Adrenal gland (tissue), 12 donors: ENCODE data around the gene PCSK6. TPM values are rescaled to one million over a fixed set of nuclear protein-coding genes. Genes with fewer than 3 reads are reported as not detected.

Experiments
- DNase-seq, 7 donors: peaks; one replicate each; pipeline ENCODE4 v3.0.0-alpha.2; 2019 to 2020
- H3K27ac ChIP-seq, 5 donors: fragments of 200-600 bp; sonication (generic) in 4 of 5; 1 replicate in 3 of 5; 2 replicates in 2 of 5; pipeline versions ENCODE4 v1.5.1 to v1.8.0; 2016 to 2020; ENCODE audit warnings: mild to moderate bottlenecking in 1 of 5
- H3K27me3 ChIP-seq: fragments of 200-600 bp; 2 replicates; pipeline ENCODE4 v1.8.0; 2021
- H3K36me3 ChIP-seq, 2 donors: fragments of 200-600 bp; replicated peaks in 1 of 2; 1 replicate in 1 of 2; 2 replicates in 1 of 2; pipeline versions ENCODE4 v1.5.1 to v1.8.0; 2018 to 2022
- H3K4me1 ChIP-seq, 2 donors: fragments of 200-600 bp; replicated peaks in 1 of 2; 1 replicate in 1 of 2; 2 replicates in 1 of 2; pipeline versions ENCODE4 v1.5.1 to v1.8.0; 2018 to 2021
- H3K4me3 ChIP-seq, 4 donors: fragments of 200-600 bp; sonication (generic) in 3 of 4; one replicate each; pipeline ENCODE4 v1.5.1; 2016 to 2018
- H3K9me3 ChIP-seq, 3 donors: fragments of 200-600 bp; sonication (generic) in 1 of 3; replicated peaks in 1 of 3; 1 replicate in 2 of 3; 2 replicates in 1 of 3; pipeline versions ENCODE4 v1.5.1 to v1.8.0; 2016 to 2021
- POLR2A ChIP-seq, 2 donors: fragments of 450-650 bp; IDR thresholded peaks; one replicate each; pipeline ENCODE4 v1.6.1; 2017; ENCODE audit warnings: antibody characterized with exemption in 2 of 2, mild to moderate bottlenecking in 2 of 2, moderate library complexity in 1 of 2
- WGBS, 4 donors: extraction: QIAGEN DNeasy Blood & Tissue Kit in 2 of 4; methylation state at CpG; one replicate each; pipeline versions ENCODE4 v1.1.5 to v1.1.7; 2013 to 2017; 5-methylcytosine and 5-hydroxymethylcytosine counted together
- intact Hi-C, 2 donors: fragments of 100-400 bp; cut with DNase I; formaldehyde crosslinking; loops; one replicate each; pipeline versions ENCODE4 v1.14.1 to v1.15.0; 2022 to 2023
- polyA plus RNA-seq, 3 donors: library from polyadenylated mRNA; stranded (reverse); fragments of 200-250 nt in 2 of 3; fragments of 350-450 nt in 1 of 3; fragmentation: Illumina TruSeq in 1 of 3; extraction: RNeasy Lipid Tissue Mini Kit (QIAGEN cat#74804) in 1 of 3; gene quantifications; one replicate each; pipeline ENCODE4 v1.2.3, GENCODE V29; 2013 to 2014
- total RNA-seq, 9 donors: library from RNA; depleted of rRNA in 4 of 9; stranded (reverse); fragments of >200 nt in 4 of 9; fragments of 120-200 nt in 1 of 9; fragmentation: NEBNext Ultra II Directional in 1 of 9; extraction: Animal tissue kit (Norgen Biotek cat#: 25700) in 1 of 9; gene quantifications; one replicate each; pipeline versions ENCODE4 v1.1.0 to v1.2.4, GENCODE V29; 2013 to 2023
- TF ChIP-seq, protein P1 (sequence below), 6 experiments: fragments of 450-650 bp in 4 of 6; fragments of 200-600 bp in 2 of 6; sonication (generic) in 1 of 6; IDR thresholded peaks; 1 replicate in 5 of 6; 2 replicates in 1 of 6; pipeline versions ENCODE4 v1.5.1 to v1.8.0; 2016 to 2021; ENCODE audit warnings: antibody characterized with exemption in 6 of 6, mild to moderate bottlenecking in 2 of 6, moderate library complexity in 1 of 6
- donor health status: healthy with polysubstance abuse.
- donor health status: Bipolar disorder and iron deficiency.
- donor health status: DM: yes; HTN: yes; CAD: no.
- donor health status: DM: no; HTN: no; CAD: no.
- donor health status: DM: no; HTN: no; CAD: no.
- donor health status: DM: yes; HTN: yes; CAD: no.

Gene PCSK6
- total and polyA plus RNA-seq, 12 donors, result 0.88 to 53.0 (median 5.6) TPM

GRCh38 chr15:101266034-101266433, 223.5 kb downstream of the PCSK6 start:
- TF ChIP-seq, protein P1, sequence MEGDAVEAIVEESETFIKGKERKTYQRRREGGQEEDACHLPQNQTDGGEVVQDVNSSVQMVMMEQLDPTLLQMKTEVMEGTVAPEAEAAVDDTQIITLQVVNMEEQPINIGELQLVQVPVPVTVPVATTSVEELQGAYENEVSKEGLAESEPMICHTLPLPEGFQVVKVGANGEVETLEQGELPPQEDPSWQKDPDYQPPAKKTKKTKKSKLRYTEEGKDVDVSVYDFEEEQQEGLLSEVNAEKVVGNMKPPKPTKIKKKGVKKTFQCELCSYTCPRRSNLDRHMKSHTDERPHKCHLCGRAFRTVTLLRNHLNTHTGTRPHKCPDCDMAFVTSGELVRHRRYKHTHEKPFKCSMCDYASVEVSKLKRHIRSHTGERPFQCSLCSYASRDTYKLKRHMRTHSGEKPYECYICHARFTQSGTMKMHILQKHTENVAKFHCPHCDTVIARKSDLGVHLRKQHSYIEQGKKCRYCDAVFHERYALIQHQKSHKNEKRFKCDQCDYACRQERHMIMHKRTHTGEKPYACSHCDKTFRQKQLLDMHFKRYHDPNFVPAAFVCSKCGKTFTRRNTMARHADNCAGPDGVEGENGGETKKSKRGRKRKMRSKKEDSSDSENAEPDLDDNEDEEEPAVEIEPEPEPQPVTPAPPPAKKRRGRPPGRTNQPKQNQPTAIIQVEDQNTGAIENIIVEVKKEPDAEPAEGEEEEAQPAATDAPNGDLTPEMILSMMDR (IDR thresholded peaks at IDR 0.05), result no peak
- TF ChIP-seq POLR2A (IDR thresholded peaks at IDR 0.05), result no peak
- H3K9me3 ChIP-seq, result no peaks in the 10 kb centered on the region
- intact Hi-C loops, result loop anchor here in 1 of 2 donors (10.0 kb wide), 1 partner anchor 151 kb away; no protein-coding TSS in a partner anchor
- WGBS, 4 donors, result 41 to 80% (median 54%) methylated on average over 1 to 3 of the region's 3 CpGs
- H3K4me1 ChIP-seq, result no peaks in the 10 kb centered on the region
- H3K36me3 ChIP-seq, result peaks cover 0 to 18% of the 10 kb centered on the region in 2 donors
- no peaks in the 10 kb centered on the region for H3K27me3 ChIP-seq
- DNase-seq, result peak in 3 of 7 donors; percentile 28 to 67 (median 34)
- H3K4me3 ChIP-seq, result no peak overlapping the region
- H3K27ac ChIP-seq, result no peak overlapping the region

DNA sequence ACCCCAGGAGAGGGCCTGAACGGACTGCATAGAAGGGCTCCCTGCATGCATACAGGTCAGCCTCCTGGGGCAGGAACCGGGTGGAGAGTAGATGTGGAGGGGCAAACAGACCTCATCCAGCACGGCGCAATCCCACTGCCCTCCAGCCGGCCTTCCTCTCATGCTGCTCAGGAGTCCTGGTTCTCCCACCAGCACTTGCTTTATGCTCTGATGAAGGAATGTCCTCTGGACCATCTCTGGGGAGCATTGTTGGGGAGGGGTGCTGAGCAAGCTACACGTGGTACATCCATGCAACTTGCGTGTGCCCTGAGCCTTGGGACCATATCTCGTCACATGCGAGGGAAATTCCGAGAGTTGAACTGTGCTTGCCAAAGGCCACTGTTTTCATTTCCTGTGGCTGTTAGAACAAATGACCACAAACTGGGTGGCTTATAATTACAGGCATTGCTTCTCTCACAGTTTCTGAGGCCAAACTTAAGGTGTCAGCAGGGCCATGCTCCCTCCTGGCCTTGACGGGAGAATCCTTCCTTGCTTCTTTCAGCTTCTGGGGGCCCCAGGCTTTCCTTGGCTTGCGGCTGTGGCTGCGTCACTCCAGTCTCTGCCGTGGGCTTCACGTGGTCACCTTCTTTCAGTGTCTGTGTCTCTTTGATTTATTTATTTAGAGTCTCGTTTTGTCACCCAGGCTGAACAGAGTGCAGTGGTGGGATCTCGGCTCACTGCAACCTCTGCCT, 224.4 kb downstream of the PCSK6 start:
- no peaks in the 10 kb centered on the region for H3K9me3 ChIP-seq
- H3K36me3 ChIP-seq, result peaks cover 0 to 8% of the 10 kb centered on the region in 2 donors
- no peaks in the 10 kb centered on the region for H3K27me3 ChIP-seq
- 70 to 81% (median 79%) methylated on average over 12 to 17 of the region's 17 CpGs for WGBS, 4 donors
- no peak for TF ChIP-seq POLR2A (IDR thresholded peaks at IDR 0.05)
- TF ChIP-seq, protein P1 (IDR thresholded peaks at IDR 0.05), result no peak
- intact Hi-C loops, result loop anchor here in 1 of 2 donors (5.0 to 10.0 kb wide), 2 partner anchors 150 to 248 kb away; no protein-coding TSS in a partner anchor
- DNase-seq, result peak in 2 of 7 donors; percentile 14 to 24
- H3K27ac ChIP-seq, result peak overlapping the region in 2 of 5 donors; percentile 38 to 40
- H3K4me1 ChIP-seq, result no peaks in the 10 kb centered on the region
- no peak overlapping the region for H3K4me3 ChIP-seq

GRCh38 chr15:101264011-101264410, 225.5 kb downstream of the PCSK6 start:
- TF ChIP-seq, protein P1 (IDR thresholded peaks at IDR 0.05), result no peak
- TF ChIP-seq POLR2A (IDR thresholded peaks at IDR 0.05), result no peak
- H3K36me3 ChIP-seq, result no peaks in the 10 kb centered on the region
- intact Hi-C loops, result loop anchor here in 1 of 2 donors (5.0 to 10.0 kb wide), 2 partner anchors 149 to 247 kb away; no protein-coding TSS in a partner anchor
- no peak overlapping the region for H3K27ac ChIP-seq
- H3K27me3 ChIP-seq, result no peaks in the 10 kb centered on the region
- H3K4me1 ChIP-seq, result no peaks in the 10 kb centered on the region
- H3K9me3 ChIP-seq, result no peaks in the 10 kb centered on the region
- WGBS, 4 donors, result 82 to 94% (median 90%) methylated on average over 4 of the region's 4 CpGs
- no peak overlapping the region for H3K4me3 ChIP-seq
- peak in 1 of 7 donors; percentile 5 for DNase-seq

DNA sequence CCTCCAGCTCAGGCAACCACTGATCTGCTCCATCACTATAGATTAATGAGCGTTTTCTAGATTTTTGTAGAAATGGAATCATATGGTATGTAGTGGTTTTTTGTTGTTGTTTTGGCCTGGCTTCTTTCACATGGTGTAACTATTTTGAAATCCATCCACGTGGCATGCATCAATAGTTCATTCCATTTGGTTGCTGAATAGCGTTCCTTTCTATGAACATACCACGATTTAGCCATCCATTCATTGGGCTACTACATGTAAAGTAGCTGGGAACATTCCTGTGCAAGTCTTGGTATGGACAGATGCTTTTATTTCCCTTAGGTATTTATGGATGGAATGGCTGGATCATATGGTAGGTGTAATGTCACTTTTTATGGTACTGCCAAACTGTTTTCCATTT, 227.0 kb downstream of the PCSK6 start:
- no peak overlapping the region for H3K27ac ChIP-seq
- TF ChIP-seq, protein P1 (IDR thresholded peaks at IDR 0.05), result no peak
- H3K4me3 ChIP-seq, result no peak overlapping the region
- H3K9me3 ChIP-seq, result no peaks in the 10 kb centered on the region
- peaks cover 0 to 6% of the 10 kb centered on the region in 2 donors for H3K4me1 ChIP-seq
- intact Hi-C loops, result loop anchor here in 1 of 2 donors (5.0 to 10.0 kb wide), 2 partner anchors 148 to 245 kb away; no protein-coding TSS in a partner anchor
- no peaks in the 10 kb centered on the region for H3K36me3 ChIP-seq
- H3K27me3 ChIP-seq, result no peaks in the 10 kb centered on the region
- no peak for DNase-seq
- WGBS, 4 donors, result 82 to 86% (median 83%) methylated on average over 4 of the region's 4 CpGs
